ENCODE measurements around the gene ALG5.

The ALG5 gene

GRCh38 chr13:36999054-36999714 lies at the start of gene ALG5:
TSS of gene ALG5 (minus strand) at chr13:36999340. CDS start at chr13:36999300, 40 bp downstream.
- peak; percentile 90 for DNase-seq (ENCODE audit: low read depth)

GRCh38 chr13:37047846-37048245 lies 48.7 kb upstream of the ALG5 start:
- no peak for DNase-seq (ENCODE audit: low read depth)

GRCh38 chr13:37047032-37047431 lies 47.9 kb upstream of the ALG5 start:
- no peak for DNase-seq (ENCODE audit: low read depth)

- no peak for DNase-seq (ENCODE audit: low read depth)
Measured at GRCh38 chr13:37046062-37046461, 46.9 kb upstream of the ALG5 start.

GRCh38 chr13:37040789-37041188 lies 41.6 kb upstream of the ALG5 start:
- DNase-seq (ENCODE audit: low read depth), result no peak

GRCh38 chr13:37039896-37040295 lies 40.8 kb upstream of the ALG5 start:
- no peak for DNase-seq (ENCODE audit: low read depth)

GRCh38 chr13:37037241-37037640 lies 38.1 kb upstream of the ALG5 start:
- DNase-seq (ENCODE audit: low read depth), result no peak

- DNase-seq (ENCODE audit: low read depth), result no peak
Measured at GRCh38 chr13:37029617-37030016, 30.5 kb upstream of the ALG5 start.

GRCh38 chr13:37027639-37028038 lies 28.5 kb upstream of the ALG5 start:
- DNase-seq (ENCODE audit: low read depth), result no peak

GRCh38 chr13:37026771-37027170 lies 27.6 kb upstream of the ALG5 start:
- DNase-seq (ENCODE audit: low read depth), result peak; percentile 38

GRCh38 chr13:37023871-37024270 lies 24.7 kb upstream of the ALG5 start:
- peak; percentile 66 for DNase-seq (ENCODE audit: low read depth)

GRCh38 chr13:37014609-37015008 lies 15.5 kb upstream of the ALG5 start:
- DNase-seq (ENCODE audit: low read depth), result peak; percentile 8

- DNase-seq (ENCODE audit: low read depth), result no peak
Measured at GRCh38 chr13:37011788-37012187, 12.6 kb upstream of the ALG5 start.

GRCh38 chr13:37011002-37011401 lies 11.9 kb upstream of the ALG5 start:
- peak; percentile 6 for DNase-seq (ENCODE audit: low read depth)

GRCh38 chr13:37010424-37010823 lies 11.3 kb upstream of the ALG5 start:
- no peak for DNase-seq (ENCODE audit: low read depth)

- DNase-seq (ENCODE audit: low read depth), result no peak
Measured at GRCh38 chr13:37009692-37010091, 10.6 kb upstream of the ALG5 start.

- DNase-seq (ENCODE audit: low read depth), result no peak
Measured at GRCh38 chr13:37001921-37002250, 2.7 kb upstream of the ALG5 start.

GRCh38 chr13:36998624-36999041 lies 507 bp downstream of the ALG5 start:
- peak; percentile 32 for DNase-seq (ENCODE audit: low read depth)

GRCh38 chr13:36997716-36998427 lies 1.3 kb downstream of the ALG5 start:
- DNase-seq (ENCODE audit: low read depth), result peak; percentile 30

- DNase-seq (ENCODE audit: low read depth), result no peak
Measured at GRCh38 chr13:36992362-36992761, 6.8 kb downstream of the ALG5 start.

- peak; percentile 59 for DNase-seq (ENCODE audit: low read depth)
Measured at GRCh38 chr13:36986462-36987240, 12.5 kb downstream of the ALG5 start.

GRCh38 chr13:36981156-36981743 lies 17.9 kb downstream of the ALG5 start:
- DNase-seq (ENCODE audit: low read depth), result peak; percentile 77
